ENCODE data around the gene PLA2G2D.

GRCh38 chr1:20080441-20081352 is 38.6 kb downstream of the PLA2G2D start:
- TF ChIP-seq, protein P1, sequence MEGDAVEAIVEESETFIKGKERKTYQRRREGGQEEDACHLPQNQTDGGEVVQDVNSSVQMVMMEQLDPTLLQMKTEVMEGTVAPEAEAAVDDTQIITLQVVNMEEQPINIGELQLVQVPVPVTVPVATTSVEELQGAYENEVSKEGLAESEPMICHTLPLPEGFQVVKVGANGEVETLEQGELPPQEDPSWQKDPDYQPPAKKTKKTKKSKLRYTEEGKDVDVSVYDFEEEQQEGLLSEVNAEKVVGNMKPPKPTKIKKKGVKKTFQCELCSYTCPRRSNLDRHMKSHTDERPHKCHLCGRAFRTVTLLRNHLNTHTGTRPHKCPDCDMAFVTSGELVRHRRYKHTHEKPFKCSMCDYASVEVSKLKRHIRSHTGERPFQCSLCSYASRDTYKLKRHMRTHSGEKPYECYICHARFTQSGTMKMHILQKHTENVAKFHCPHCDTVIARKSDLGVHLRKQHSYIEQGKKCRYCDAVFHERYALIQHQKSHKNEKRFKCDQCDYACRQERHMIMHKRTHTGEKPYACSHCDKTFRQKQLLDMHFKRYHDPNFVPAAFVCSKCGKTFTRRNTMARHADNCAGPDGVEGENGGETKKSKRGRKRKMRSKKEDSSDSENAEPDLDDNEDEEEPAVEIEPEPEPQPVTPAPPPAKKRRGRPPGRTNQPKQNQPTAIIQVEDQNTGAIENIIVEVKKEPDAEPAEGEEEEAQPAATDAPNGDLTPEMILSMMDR (IDR thresholded peaks at IDR 0.05) = no peak
- TF ChIP-seq POLR2A (IDR thresholded peaks at IDR 0.05) = no peak
- TF ChIP-seq EP300 (IDR thresholded peaks at IDR 0.05) = no peak
- TF ChIP-seq POLR2AphosphoS5 (IDR thresholded peaks at IDR 0.05) = no peak
